Stimulated activated CD4-positive, alpha-beta T cell treated with anti-CD3 and anti-CD28 coated beads, Interleukin-2, amount 100 ng/mL, for 24 hours (primary cell): ENCODE data around the gene CHRM1.
"Not testable (repeated sequence)": the region's sequence is repeated elsewhere in the genome, so short reads cannot be mapped to it uniquely, and the experiment has no call there.

Experiments
- DNase-seq, 2 donors: peaks; one replicate each; pipeline ENCODE4 v3.0.0-alpha.2; 2020

The CHRM1 gene

DNA sequence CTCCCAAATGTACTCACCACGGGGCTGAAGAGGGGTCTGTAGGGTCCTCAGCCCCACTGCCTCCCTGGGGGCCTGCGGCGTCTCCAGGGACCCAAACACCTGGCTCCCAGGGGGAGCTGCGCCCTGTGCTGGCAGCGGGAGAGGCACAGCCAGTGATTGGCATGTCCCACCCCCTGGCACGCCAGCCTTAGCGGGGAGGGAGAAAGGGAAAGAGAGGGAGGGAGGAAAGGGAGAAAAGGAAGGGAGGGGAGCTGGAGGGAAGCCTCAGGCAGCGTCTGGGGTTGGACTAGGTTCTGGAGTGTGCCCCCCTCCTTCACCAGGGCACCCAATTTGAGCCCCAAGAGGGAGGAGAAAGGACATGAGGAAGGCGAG lies at the start of gene CHRM1:
Gene CHRM1 (minus strand): TSS at position 163 of the 372 bp plus-strand sequence. CDS start 10,263 bp downstream, outside the sequence.
- DNase-seq, result no peak

DNA sequence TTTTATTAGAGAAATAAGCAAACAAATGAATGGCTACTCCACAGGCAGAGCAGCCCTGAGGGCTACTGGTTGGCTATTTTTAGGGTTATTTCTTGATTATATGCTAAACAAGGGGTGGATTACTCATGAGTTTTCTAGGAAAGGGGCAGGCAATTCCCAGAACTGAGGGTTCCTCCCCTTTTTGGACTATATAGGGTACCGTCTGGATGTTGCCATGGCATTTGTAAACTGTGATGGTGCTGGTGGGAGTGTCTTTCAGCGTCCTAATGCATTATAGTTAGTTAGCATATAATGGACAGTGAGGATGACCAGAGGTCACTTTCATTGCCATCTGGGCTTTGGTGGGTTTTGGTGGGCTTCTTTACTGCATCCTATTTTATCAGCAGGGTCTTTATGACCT lies 44.4 kb upstream of the CHRM1 start:
- no peak for DNase-seq

GRCh38 chr11:62962391-62962790 lies 41.2 kb upstream of the CHRM1 start:
- no peak for DNase-seq

- no peak for DNase-seq
Observed at GRCh38 chr11:62961017-62961570, 39.9 kb upstream of the CHRM1 start.

DNA sequence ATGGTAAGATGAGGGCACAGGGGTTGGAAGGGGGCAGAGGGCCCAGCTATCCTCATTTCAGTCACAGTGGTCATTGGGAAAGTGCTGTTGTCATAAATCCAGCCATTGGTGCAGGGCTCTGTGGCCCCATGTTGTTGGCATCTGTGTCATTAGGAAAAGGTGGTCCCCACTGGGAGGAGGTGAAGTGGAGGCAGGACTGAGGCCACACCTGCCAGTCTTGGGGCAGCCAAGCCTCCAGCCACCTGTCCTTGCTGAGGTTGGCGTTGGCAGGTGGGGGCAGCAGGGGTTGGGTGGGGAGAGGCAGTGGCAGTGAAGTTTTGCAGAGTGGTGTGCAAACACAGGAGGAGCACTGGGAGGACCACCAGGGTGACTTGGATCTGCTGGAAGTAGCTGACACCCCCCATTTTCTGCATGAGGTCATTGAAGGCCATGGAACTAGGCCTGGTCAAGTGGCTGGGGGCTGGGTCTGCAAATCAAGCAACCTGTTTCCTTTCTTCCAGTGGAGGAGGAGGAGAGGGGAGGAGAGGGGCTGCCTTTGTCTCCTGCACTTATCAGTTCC lies 38.3 kb upstream of the CHRM1 start:
- DNase-seq, result no peak

DNA sequence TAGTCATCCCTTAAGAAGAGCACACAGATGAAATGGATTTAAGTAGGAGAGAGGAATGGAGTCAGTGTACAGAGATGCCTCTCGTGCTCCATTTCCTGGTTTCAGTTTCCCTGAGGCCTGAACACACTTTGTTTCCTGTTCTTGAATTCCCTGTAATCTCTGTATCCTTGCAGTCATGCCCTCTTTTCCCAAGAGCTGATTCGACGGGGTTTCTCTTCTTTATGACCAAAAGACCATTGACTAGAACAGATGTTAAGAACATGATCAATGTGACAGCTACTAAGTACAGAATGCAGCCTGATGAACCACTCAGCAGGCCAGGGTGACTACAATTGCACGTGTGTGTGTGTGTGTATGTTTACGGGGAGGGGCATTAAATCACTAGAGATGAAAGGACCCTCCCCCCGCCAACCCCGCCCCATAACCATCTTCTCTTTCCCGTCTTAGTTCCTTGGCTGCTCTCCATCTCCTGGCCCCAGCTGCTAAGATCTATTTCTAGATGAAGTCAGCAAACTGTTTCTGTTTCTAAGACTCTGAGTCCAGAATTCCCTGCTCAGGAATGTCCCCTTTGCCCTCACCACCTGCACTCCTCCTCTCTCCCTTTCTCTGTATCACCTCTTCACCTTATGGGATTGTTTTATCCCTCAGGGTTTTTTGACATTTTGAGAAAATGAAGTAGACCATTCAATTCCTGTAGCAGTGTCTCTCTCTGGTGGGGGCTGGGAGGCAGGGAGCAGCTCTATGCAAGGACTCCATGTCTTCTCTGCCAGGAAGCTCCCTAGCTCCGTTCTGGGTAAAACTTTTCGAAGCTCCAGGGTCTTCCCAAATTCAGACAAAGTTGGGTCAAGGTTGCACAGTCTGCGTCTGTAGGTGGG lies 37.6 kb upstream of the CHRM1 start:
- DNase-seq, result no peak

DNA sequence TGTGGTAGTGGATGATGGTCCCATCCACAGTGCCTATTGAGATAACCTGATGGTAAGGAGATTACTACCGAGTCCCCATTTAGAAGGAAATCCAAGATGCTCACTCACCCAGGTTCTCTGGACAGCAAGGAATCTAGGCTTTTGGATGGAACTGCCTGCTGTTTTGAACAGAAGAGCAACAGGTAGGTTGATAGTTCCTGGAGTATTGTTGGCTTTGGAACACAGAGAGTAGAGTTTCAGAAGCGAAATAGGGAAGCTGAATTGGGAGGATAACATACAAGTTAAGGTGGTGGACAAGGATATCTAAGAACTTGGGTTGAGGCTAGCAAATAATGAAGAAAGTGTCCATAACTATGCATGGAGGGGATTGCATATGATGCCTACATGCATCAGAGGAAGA lies 36.0 kb upstream of the CHRM1 start:
- no peak for DNase-seq

DNA sequence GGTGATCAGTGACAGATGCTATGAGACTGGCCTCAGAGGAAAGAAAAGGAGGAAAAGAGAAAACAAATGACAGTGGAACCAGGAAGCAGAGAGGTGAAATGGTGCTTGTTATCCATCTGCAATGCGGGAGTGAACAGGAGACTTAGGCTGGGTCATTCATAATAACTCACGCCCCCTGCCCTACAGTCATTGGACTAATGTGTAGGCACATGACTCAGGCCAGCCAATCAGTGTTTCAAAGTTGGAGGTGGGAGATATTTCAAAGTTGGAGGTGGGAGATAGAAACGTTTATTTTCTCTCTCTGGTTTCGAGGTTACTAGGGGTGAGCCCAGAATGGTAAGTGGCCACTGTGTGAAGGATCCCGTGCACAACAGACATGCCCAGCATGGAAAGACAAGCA lies 33.3 kb upstream of the CHRM1 start:
- no peak for DNase-seq

DNA sequence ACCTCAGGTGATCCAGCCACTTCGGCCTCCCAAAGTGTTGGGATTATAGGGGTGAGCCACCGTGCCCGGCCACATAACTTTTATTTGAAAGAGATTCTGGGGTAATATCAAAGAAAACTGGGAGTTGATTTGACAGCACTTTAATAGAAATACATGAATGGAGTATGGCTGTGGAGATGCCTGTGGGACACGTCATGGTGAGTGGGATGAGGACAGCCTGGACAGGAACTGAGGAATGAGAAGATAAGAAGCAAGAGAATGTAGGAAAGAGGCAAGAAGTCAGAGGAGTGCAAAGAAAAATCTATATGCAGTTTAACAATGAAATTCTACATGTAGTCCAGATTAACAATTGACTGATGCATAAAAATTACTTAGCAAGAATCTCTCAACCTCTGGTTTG lies 32.6 kb upstream of the CHRM1 start:
- DNase-seq, result no peak

DNA sequence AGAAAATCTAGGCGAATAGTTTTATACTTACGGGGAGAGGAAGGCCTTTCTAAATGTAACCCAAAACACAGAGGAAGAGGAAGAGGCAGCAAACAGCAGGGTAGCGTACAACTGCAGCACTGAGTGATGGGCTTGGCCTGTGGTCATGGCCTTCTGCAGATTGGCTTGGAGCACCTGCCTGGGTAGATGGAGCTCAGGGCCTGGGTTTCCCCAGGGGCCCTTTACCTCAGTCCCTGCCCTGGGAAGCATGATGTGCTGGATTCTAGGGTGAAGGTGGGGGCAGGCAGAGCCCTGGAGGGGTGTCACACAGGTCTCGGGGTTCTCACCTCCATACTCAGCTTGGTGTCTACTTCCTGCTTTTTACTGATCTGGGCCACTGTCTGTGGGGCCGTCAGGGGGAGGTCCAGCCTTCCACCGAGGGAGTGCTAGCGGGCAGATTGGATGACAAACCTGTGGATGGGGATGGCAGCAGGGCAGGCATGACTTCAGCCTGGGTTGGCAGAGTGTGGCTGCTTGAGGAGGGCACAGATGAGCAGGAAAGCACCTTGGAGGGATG lies 27.7 kb upstream of the CHRM1 start:
- DNase-seq, result no peak

- not testable (repeated sequence) for DNase-seq
Observed at GRCh38 chr11:62945538-62945937, 24.4 kb upstream of the CHRM1 start.

- not testable (repeated sequence) for DNase-seq
Observed at GRCh38 chr11:62937528-62937927, 16.4 kb upstream of the CHRM1 start.

DNA sequence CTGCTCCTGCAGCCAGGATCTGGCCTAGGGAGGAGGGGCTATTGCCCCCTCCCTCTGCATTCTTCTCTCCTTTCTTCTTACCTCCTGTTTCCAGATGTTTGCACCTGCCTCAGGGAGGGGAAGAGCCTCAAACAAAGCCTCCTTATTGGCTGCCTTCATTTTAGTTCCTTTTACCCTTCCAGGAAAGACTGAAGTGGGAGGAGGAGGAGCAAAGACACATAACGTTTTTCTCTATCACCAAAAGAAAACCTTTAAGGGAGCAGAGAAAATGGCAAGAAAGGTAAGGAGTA lies 13.3 kb upstream of the CHRM1 start:
- no peak for DNase-seq

- DNase-seq, result no peak
Observed at GRCh38 chr11:62933750-62934495, 12.8 kb upstream of the CHRM1 start.

DNA sequence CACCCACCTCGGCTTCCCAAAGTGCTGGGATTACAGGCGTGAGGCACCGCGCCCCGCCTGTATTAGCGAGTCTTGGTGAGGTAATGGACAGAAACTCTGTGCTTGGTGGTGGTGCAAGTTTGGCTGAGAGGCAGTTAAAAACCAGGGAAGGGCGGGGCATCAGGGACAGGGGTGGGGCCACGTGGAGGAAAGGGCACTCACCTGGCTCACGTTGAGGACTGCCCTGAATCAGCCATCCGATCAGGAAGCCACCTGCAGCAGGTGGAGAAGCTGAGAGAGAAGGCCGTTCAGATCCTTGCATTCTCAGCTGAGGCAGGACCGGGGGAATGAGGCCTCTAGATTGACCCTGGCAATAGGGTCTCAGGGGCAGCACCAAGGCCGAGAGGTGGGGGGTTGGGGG lies 12.1 kb upstream of the CHRM1 start:
- DNase-seq, result no peak

DNA sequence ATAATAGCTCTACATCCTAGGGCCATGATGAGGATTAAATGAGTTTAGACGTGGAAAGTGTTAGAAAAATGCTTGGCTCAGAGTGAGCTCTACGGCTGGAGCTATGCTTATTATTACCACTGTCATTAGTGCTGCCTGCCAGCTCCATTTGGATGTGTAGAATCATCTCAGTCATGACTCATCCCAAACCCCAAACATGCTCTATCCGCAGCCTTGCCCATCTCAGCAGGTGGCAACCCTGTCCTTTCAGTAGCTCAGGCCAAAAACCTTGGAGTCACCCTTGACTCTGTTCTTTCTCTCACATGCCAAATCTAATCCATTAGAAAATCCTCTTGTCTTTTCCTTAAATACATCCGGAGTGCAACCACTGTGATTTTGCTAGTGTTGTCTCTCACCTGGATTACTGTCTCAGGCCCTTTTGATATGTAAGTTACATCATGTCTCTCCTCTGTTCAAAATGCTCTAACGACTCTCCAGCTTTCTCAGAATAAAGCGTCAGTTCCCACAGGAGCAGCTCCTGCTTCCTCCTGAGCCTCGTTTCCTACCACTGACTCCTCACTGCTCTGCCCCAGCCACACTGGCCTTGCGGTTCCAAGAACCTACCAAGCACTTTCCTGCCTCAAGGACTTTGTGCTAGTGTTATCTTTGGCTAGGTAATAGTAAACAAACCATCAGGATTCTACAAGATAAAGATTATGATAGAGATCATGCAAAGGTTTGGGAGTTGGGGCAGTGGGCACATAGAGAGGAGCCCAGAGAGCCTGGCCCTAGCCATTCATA lies 10.5 kb upstream of the CHRM1 start:
- DNase-seq, result no peak

GRCh38 chr11:62930666-62931065 lies 9.5 kb upstream of the CHRM1 start:
- no peak for DNase-seq

DNA sequence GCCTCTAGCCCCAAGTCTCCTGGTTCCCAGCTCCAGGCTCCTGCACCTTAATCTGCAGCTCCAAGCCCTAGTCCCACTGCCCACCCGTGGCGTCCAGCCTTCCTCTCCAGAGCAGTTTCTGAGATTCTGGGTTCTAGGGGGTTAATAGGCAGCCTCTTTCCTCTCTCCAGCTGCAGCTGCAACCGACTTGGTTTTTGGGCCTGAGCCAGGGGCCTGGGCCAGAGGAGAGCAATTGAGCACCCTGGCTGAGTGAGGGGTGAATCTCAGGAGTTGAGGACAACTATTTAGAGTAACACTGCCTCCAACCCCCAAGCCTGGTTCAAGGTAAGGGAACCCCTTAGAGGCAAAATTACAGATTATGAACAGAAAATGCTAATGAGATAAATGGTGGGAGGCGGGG lies 9.0 kb upstream of the CHRM1 start:
- no peak for DNase-seq

- DNase-seq, result no peak
Observed at GRCh38 chr11:62928011-62928410, 6.8 kb upstream of the CHRM1 start.

GRCh38 chr11:62926680-62927455 lies 5.7 kb upstream of the CHRM1 start:
- no peak for DNase-seq

DNA sequence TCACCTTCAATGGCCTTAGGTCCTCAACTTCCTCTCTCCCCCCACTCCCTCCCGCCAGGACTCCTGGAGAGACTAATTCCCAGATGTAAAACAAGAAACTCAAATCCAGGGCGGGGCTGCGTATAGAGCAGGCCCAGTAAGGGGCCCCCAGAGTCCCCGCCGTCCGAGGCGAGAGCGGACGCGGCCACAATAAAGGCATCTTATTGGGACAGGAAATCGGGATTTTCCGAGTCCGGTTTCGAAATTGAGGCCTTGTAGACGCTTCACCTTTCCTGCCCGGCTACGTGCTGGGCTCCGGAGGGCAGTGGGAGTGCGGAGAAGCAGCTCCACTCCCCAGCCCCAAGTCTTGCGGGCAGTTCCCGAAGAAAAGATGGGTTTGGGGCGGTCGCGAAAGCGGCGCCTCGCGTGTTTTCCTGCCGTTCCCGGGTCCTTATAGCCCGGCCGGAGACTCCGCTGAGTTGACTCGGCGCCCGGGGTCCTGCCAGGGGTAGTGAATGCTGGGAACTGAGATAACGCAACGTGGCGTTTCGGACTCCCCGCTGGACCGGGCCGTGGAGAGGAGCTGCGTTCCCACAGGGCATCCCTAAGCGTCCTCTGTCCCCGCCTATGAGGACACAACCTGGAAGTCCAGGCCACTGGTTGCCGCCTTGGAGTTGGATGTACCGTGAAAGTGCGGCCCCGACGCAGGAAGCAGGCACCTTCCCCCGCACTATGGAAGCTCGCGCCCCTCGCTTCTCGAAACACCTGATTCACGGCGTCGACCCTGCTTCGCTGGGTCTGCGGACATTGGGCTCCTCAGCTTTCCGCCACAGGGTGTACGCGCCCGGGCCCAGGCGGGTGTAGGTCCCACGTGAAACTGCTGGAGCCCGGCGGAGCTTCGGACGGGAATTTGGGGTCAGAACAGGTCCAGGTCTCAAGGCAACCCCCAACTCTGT lies 4.8 kb upstream of the CHRM1 start:
- peak in 1 of 2 donors; percentile 17 for DNase-seq
